Measurements from ENCODE around the gene FCRLB.
"Not testable (repeated sequence)": the region's sequence is repeated elsewhere in the genome, so short reads cannot be mapped to it uniquely, and the experiment has no call there.

FCRLB gene, protein sequence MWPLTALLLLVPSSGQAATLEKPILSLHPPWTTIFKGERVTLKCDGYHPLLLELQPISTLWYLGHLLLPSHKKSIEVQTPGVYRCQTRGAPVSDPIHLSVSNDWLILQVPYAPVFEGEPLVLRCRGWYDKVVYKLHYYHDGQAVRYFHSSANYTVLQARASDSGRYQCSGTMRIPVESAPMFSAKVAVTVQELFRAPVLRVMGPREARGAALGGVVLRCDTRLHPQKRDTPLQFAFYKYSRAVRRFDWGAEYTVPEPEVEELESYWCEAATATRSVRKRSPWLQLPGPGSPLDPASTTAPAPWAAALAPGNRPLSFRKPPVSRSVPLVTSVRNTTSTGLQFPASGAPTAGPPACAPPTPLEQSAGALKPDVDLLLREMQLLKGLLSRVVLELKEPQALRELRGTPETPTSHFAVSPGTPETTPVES

DNA sequence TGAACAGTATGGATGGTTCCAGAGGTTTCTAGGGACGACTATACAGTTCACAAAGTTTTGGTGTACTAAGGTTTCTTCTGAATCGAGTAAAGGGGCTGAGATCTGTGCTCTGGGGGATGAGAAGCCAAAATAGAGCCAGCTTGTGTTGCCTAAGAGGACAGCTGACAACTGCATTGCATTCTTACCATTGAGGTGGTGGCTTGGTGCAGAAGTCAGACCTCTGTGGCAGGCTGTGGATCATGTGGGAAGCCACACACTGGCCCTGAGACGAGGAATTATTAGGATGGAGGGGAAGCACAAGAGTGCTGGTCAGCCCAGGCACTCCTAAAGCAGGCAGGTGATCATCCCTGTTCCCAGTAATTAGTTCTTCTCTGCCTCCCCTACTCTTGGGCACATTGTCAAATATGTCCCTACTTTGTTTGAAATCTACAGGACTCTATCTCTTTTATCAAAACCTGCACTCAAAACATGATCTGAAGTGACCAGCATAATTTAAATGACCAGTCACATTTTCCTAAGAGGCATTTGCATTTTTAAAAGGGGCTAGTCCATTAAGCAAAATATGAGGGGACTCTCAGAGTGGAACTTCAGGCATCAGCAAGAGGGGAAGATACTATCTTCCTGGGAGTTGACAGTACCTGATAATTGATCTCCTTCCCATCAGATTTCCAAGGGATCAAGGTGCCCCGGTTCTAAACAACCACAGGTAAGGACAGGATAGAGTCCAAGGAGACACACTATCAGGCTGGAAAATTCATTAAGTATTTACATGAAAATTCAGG is at the start of gene FCRLB:
TSS of gene FCRLB (plus strand) at position 589 of the 782 bp plus-strand sequence. CDS start 1,129 bp downstream, outside the sequence.
- no peak for DNase-seq (ENCODE audit: low spot score)

- not testable (repeated sequence) for DNase-seq (ENCODE audit: low spot score)
Measured at GRCh38 chr1:161673437-161673836, 47.9 kb upstream of the FCRLB start.

DNA sequence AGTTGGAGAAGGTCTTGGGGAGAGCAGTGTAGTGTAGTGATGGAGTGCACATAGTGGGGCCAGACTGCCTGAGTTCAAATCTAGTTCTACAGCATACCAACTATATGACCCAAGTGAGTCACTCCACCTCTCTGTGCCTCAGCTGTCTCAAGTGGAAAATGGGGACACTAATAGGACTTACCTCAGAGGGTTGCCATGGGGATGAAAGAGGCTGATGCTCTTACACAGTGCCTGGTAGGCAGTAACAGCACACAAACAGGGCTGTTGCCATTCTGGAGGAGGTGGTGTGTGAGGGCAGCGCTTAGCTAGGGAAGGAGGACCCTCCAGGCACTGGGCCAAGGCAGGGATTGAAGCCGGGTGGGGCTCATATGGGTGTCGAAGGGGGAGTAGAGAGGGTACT is 46.9 kb upstream of the FCRLB start:
- not testable (repeated sequence) for DNase-seq (ENCODE audit: low spot score)

DNA sequence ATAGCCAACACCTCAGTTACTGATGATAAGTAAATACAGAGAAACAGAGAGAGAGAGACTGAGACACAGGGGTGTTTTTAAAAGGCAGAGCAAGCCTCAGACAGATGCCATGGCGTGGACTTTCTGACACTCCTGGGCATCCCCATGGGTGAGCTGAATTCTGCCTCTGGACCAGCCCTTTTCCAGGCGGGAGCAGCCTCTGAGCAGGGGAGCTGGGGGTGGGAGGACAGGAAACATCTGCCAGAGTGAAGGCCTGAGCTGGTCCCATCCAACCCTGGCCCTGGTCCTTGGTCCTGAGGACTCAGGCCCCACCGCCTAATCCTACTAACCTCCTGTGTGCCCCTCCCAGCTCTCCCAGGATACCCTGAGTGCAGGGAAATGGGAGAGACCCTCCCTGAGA is 46.4 kb upstream of the FCRLB start:
- not testable (repeated sequence) for DNase-seq (ENCODE audit: low spot score)

DNA sequence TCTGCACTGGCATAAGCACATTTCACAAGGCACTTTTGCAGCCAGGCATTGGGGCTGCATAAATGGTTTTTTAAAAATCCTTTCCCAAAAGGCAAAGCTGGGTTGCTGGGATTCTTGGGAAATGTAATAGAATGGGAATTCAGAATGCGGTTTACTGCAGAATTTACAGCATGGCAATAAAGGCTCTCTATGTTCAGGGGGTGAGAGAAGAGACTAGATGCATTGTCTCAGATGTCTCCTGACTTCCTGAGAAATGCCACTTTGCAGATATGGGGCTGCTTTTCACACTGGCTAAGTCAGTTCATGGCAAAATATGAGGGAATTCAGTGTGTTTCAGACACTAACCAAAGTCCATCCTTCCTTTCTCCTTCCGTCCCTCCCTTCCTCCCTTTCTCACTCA is 44.9 kb upstream of the FCRLB start:
- no peak for DNase-seq (ENCODE audit: low spot score)

GRCh38 chr1:161676958-161677689 is 44.2 kb upstream of the FCRLB start:
- DNase-seq (ENCODE audit: low spot score) = no peak

DNA sequence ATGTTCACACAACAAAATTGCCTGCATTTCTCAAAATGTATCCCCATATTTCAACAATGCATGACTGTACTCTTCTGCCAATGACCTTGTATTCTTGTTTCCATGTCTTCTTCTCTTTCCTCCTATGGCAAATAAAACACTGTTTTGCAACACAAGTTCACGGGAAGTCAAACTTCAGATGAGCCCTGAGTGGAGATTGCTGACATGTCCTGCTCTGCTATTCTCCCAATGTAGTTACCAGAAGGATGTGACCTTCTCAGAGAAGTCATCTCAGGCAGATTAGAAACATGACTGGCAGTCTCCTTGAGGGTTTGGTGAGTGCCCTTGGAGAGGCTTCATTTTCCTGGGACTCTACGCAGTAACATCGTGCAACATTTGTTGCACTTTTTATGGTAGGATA is 42.8 kb upstream of the FCRLB start:
- DNase-seq (ENCODE audit: low spot score) = no peak

DNA sequence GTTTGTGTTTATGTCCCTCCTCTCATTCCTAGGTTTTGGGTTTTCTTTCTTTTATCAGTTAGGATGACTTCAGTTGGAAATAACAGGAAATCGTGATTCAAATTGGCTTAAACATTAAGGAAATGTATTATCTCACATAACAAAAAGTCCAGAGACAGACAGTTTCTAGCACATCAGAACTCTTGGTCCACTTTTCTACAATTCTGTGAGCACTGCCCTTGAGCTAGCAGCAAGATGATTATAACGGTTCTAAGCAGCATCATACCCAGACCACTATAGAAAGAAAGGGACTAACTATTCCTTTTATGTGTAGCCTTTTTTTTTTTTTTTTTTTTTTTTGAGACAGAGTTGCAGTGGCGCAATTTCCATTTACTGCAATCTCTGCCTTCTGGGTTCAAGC is 39.5 kb upstream of the FCRLB start:
- no peak for DNase-seq (ENCODE audit: low spot score)

GRCh38 chr1:161688946-161689345 is 32.4 kb upstream of the FCRLB start:
- DNase-seq (ENCODE audit: low spot score) = no peak

DNA sequence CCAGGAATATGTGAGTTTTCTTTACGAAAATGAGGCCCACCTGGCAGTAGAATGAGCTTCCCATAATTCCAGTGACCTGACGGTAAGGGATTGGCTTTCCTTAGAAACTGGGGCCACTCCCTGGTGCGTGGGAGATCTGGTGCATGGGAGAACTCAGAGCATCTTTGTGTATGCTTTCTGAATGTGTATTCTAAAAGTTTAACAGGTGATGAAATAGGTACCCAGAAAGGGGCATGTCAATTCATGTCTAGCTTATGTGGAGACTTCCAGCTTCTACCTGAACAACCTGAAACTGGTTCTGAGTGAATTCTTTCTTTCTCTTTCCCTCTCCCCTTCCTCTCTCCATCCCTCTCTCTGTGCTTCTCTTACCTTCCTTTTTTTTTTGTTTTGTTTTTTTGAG is 29.5 kb upstream of the FCRLB start:
- no peak for DNase-seq (ENCODE audit: low spot score)

DNA sequence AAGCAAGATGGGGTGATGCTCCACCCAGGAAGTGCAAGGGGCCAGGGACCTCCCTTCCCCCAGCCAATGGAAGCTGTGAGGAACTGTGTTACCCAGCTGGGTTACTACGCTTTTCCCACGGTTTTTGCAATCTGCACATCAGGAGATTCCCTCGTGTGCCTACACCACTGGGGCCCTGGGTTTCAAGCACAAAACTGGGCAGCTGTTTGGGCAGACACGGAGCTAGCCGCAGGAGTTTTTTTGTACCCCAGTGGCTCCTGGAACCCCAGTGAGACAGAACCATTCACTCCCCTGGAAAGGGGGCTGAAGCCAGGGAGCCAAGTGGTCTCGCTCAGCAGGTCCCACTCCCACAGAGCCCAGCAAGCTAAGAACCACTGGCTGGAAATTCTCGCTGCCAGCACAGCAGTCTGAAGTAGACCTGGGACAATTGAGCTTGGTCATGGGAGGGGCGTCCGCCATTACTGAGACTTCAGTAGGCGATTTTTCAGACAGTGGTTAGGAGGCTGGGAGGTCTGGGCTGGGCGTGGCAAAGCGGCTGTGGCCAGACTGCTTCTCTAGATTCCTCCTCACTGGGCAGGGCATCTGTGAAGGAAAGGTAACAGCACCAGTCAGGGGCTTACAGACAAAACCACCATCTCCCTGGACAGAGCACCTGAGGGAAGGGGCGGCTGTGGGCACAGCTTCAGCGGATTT is 28.2 kb upstream of the FCRLB start:
- not testable (repeated sequence) for DNase-seq (ENCODE audit: low spot score)

- DNase-seq (ENCODE audit: low spot score) = not testable (repeated sequence)
Measured at GRCh38 chr1:161698302-161698701, 23.0 kb upstream of the FCRLB start.

GRCh38 chr1:161702250-161702649 is 19.1 kb upstream of the FCRLB start:
- DNase-seq (ENCODE audit: low spot score) = no peak

- DNase-seq (ENCODE audit: low spot score) = no peak
Measured at GRCh38 chr1:161705537-161705936, 15.8 kb upstream of the FCRLB start.

- no peak for DNase-seq (ENCODE audit: low spot score)
Measured at GRCh38 chr1:161706113-161706481, 15.2 kb upstream of the FCRLB start.

DNA sequence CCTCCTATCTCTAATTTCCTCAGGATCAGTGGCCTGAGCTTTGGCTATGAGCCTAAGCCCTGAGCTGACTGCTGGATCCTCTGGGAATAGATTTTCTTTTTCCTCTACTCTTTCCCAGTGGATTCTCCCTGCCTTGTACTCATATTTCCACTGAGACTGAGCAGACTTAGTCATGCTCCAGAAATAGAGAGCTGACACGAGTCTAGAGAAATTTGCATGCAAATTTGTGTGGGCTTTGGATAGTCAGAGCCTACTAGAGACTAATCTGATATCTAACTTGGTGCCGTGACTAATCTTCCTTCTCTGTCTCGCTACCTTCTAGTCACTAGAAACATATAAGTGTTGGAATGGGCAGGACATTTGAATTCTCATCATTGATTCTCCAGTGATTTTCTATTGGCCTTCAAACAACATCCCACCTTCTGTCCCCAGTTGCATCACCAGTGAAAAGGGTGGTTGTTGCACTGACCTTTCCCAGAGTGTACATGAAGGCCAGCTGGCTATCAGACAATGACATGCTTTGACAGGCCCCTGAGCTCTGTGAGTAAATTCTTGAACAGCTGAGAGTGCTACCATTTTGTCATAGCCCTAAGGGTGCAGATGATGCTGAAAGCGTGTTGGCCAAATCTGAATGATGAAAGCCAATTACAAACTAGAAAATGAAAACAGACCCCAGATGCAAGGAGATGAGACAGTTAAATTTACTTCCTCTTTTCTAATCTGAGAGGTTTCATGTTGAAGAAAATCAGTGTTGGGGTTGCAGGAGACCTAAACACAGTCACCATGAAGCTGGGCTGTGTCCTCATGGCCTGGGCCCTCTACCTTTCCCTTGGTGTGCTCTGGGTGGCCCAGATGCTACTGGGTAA is 14.6 kb upstream of the FCRLB start, which contains the start of gene FCRLA:
TSS of gene FCRLA (plus strand) at position 748 of the 866 bp plus-strand sequence. CDS start at position 784, 36 bp downstream.
- no peak for DNase-seq (ENCODE audit: low spot score)

GRCh38 chr1:161707503-161707902 is 13.8 kb upstream of the FCRLB start:
- DNase-seq (ENCODE audit: low spot score) = no peak

DNA sequence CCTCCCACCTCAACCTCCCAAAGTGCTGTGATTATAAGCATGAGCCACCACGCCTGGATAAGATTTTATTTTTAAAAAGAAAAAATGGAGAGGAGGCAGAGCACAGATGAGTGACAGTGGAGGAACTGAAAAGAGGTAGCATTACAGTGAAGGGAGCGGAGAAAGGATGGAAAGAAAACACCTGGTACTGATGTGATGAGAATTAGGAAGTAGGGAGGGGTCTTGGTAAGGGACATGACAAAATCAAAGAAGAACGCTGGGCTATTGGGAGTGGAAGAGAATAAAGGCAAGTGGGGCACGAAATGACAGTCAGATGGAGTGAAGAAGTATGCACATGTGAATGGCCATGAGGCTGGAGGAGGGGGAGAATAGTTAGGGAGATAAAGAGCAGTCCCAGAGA is 12.0 kb upstream of the FCRLB start:
- no peak for DNase-seq (ENCODE audit: low spot score)

DNA sequence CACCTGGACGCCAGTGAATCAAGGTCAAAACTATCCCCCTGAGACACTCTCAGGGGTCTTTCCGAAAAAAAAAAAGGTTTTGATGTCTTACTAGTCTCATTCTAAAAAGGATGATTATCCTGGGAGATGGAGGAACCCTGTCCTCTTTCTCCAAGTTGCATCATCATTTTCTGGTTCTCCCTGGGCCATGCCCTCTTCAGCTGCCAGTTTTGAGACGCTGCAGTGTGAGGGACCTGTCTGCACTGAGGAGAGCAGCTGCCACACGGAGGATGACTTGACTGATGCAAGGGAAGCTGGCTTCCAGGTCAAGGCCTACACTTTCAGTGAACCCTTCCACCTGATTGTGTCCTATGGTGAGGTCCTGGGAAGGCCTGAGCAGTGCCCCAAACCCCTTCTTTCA is 10.8 kb upstream of the FCRLB start:
- DNase-seq (ENCODE audit: low spot score) = no peak

GRCh38 chr1:161718559-161719324 is 2.6 kb upstream of the FCRLB start:
- DNase-seq (ENCODE audit: low spot score) = no peak

Data from CD4-positive, alpha-beta T cell treated with Interleukin-6 at 100 ng/mL for 8 hours (primary cell).